GM18870 (cell line): Measurements from ENCODE around the gene IGSF21.

Experiments
- ATAC-seq: cut with Tn5 transposase; IDR thresholded peaks from one replicate; pipeline ENCODE4 v1.9.1; 2021; ENCODE audit warnings: moderate library complexity; ENCODE audit not compliant: unreplicated experiment

IGSF21 gene

GRCh38 chr1:18119289-18119688, 11.7 kb downstream of the IGSF21 start:
- ATAC-seq: no peak

- ATAC-seq: no peak
Observed at GRCh38 chr1:18119771-18120377, 12.3 kb downstream of the IGSF21 start.

- ATAC-seq: no peak
Observed at GRCh38 chr1:18120638-18121037, 13.0 kb downstream of the IGSF21 start.

- ATAC-seq: no peak
Observed at GRCh38 chr1:18121072-18121820, 13.6 kb downstream of the IGSF21 start.

- no peak for ATAC-seq
Observed at GRCh38 chr1:18123467-18123992, 15.9 kb downstream of the IGSF21 start.

GRCh38 chr1:18124977-18125376, 17.4 kb downstream of the IGSF21 start:
- no peak for ATAC-seq

- ATAC-seq: no peak
Observed at GRCh38 chr1:18126616-18127015, 19.0 kb downstream of the IGSF21 start.

- ATAC-seq: no peak
Observed at GRCh38 chr1:18128298-18128697, 20.7 kb downstream of the IGSF21 start.

GRCh38 chr1:18130356-18130755, 22.8 kb downstream of the IGSF21 start:
- no peak for ATAC-seq

- no peak for ATAC-seq
Observed at GRCh38 chr1:18132022-18132710, 24.6 kb downstream of the IGSF21 start.

GRCh38 chr1:18132711-18133541, 25.3 kb downstream of the IGSF21 start:
- no peak for ATAC-seq

GRCh38 chr1:18134324-18135046, 26.9 kb downstream of the IGSF21 start:
- no peak for ATAC-seq

GRCh38 chr1:18137759-18138345, 30.3 kb downstream of the IGSF21 start:
- no peak for ATAC-seq

- ATAC-seq: no peak
Observed at GRCh38 chr1:18139198-18139981, 31.8 kb downstream of the IGSF21 start.

- no peak for ATAC-seq
Observed at GRCh38 chr1:18140411-18140810, 32.8 kb downstream of the IGSF21 start.

GRCh38 chr1:18141661-18142060, 34.1 kb downstream of the IGSF21 start:
- no peak for ATAC-seq

GRCh38 chr1:18142471-18142870, 34.9 kb downstream of the IGSF21 start:
- ATAC-seq: no peak

GRCh38 chr1:18142969-18143368, 35.4 kb downstream of the IGSF21 start:
- no peak for ATAC-seq

- no peak for ATAC-seq
Observed at GRCh38 chr1:18144062-18144461, 36.5 kb downstream of the IGSF21 start.
